ENCODE data around the gene ZHX3. TPM values are rescaled to one million over a fixed set of nuclear protein-coding genes. Genes with fewer than 3 reads are reported as not detected.
A peak's percentile ranks its signal among the peaks of the same experiment; 100 is the strongest.

ZHX3 gene
- total and polyA plus RNA-seq, 2 of the 13 experiments (the other 11 are each of a cell fraction or from before 2014, with no cell fraction given), result 8.4 to 11.7 TPM

- no peak for TF ChIP-seq NONO (IDR thresholded peaks at IDR 0.05)
- TF ChIP-seq NONO (CRISPR knock-in tag; conservative IDR thresholded peaks at IDR 0.05), result no peak
- TF ChIP-seq ZNF891 (CRISPR knock-in tag; IDR thresholded peaks at IDR 0.05), result no peak
- TF ChIP-seq KMT2A (CRISPR knock-in tag; IDR thresholded peaks at IDR 0.05), result no peak
- no peak for TF ChIP-seq ZNF777 (CRISPR knock-in tag; IDR thresholded peaks at IDR 0.05)
- TF ChIP-seq ZSCAN29 (CRISPR knock-in tag; conservative IDR thresholded peaks at IDR 0.05), result no peak
- no peak for TF ChIP-seq ZNF484 (CRISPR knock-in tag; IDR thresholded peaks at IDR 0.05; ENCODE audit: borderline replicate concordance, low read depth)
- no peak for TF ChIP-seq ZFP36L1 (CRISPR knock-in tag; IDR thresholded peaks at IDR 0.05)
- no peak for TF ChIP-seq ZBTB21 (CRISPR knock-in tag; IDR thresholded peaks at IDR 0.05)
- TF ChIP-seq CBX2 (IDR thresholded peaks at IDR 0.05; ENCODE audit: low read depth, low read length), result no peak
- TF ChIP-seq CBX2 (CRISPR knock-in tag; IDR thresholded peaks at IDR 0.05; ENCODE audit: low read depth), result no peak
- no peak for TF ChIP-seq MZF1 (CRISPR knock-in tag; IDR thresholded peaks at IDR 0.05; ENCODE audit: borderline replicate concordance)
- no peak for TF ChIP-seq BRCA1 (CRISPR knock-in tag; IDR thresholded peaks at IDR 0.05)
- no peak for TF ChIP-seq SMAD1 (CRISPR knock-in tag; IDR thresholded peaks at IDR 0.05; ENCODE audit: borderline replicate concordance, low read depth)
- no peak for TF ChIP-seq FOXA3 (CRISPR knock-in tag; IDR thresholded peaks at IDR 0.05)
- TF ChIP-seq ETV5 (CRISPR knock-in tag; IDR thresholded peaks at IDR 0.05; ENCODE audit: borderline replicate concordance), result 0 out of 2 replicates have a peak, but pooled peaks have one; percentile 6
- TF ChIP-seq HNRNPH1 (optimal IDR thresholded peaks at IDR 0.05; ENCODE audit: low read depth, low read length), result peak; percentile 69
- TF ChIP-seq SRSF4 (IDR thresholded peaks at IDR 0.05; ENCODE audit: low read depth, low read length, poor library complexity, severe bottlenecking), result no peak
- TF ChIP-seq HMG20A (CRISPR knock-in tag; IDR thresholded peaks at IDR 0.05; ENCODE audit: borderline replicate concordance), result no peak
- TF ChIP-seq CEBPG (CRISPR knock-in tag; IDR thresholded peaks at IDR 0.05), result no peak
- TF ChIP-seq ZFP62 (CRISPR knock-in tag; IDR thresholded peaks at IDR 0.05), result no peak
- no peak; the same call in 1 of the 2 replicates for TF ChIP-seq ZNF280D (CRISPR knock-in tag; IDR thresholded peaks at IDR 0.05)
- TF ChIP-seq ZBTB44 (CRISPR knock-in tag; IDR thresholded peaks at IDR 0.05), result no peak
- TF ChIP-seq ZMYM3 (CRISPR knock-in tag; IDR thresholded peaks at IDR 0.05), result peak; percentile 57; the same call in 1 of the 2 replicates
- TF ChIP-seq NFATC3 (CRISPR knock-in tag; IDR thresholded peaks at IDR 0.05), result no peak
- no peak for TF ChIP-seq MAFK (conservative IDR thresholded peaks at IDR 0.05 in 1 of 2, IDR thresholded peaks at IDR 0.05 in 1 of 2; ENCODE audit: low read length in 2 of 2)
- no peak for TF ChIP-seq ZGPAT (CRISPR knock-in tag; IDR thresholded peaks at IDR 0.05)
Observed at GRCh38 chr20:41135888-41136679, 181.4 kb downstream of the ZHX3 start (continued).
